GM19452 (cell line): ENCODE measurements around the gene CALN1.
"Not testable (repeated sequence)": the region's sequence is repeated elsewhere in the genome, so short reads cannot be mapped to it uniquely, and the experiment has no call there.

Experiments used
- ATAC-seq: cut with Tn5 transposase; IDR thresholded peaks from one replicate; pipeline ENCODE4 v1.9.1; 2021; ENCODE audit not compliant: unreplicated experiment

CALN1 gene

GRCh38 chr7:72412121-72412618 lies at the start of gene CALN1:
Gene CALN1, minus strand, starts transcription at chr7:72412338.
- ATAC-seq = not testable (repeated sequence)

GRCh38 chr7:72453471-72453870 lies 41.3 kb upstream of the CALN1 start:
- no peak for ATAC-seq

- no peak for ATAC-seq
Measured at GRCh38 chr7:72447465-72448204, 35.5 kb upstream of the CALN1 start.

GRCh38 chr7:72446591-72447462 lies 34.7 kb upstream of the CALN1 start:
- ATAC-seq = no peak

GRCh38 chr7:72446131-72446530 lies 34.0 kb upstream of the CALN1 start:
- no peak for ATAC-seq

GRCh38 chr7:72445580-72445979 lies 33.4 kb upstream of the CALN1 start:
- no peak for ATAC-seq

- no peak for ATAC-seq
Measured at GRCh38 chr7:72445075-72445474, 32.9 kb upstream of the CALN1 start.

- ATAC-seq = no peak
Measured at GRCh38 chr7:72444026-72444776, 32.1 kb upstream of the CALN1 start.

GRCh38 chr7:72441791-72442190 lies 29.7 kb upstream of the CALN1 start:
- no peak for ATAC-seq

GRCh38 chr7:72438491-72438890 lies 26.4 kb upstream of the CALN1 start:
- no peak for ATAC-seq

GRCh38 chr7:72437610-72438009 lies 25.5 kb upstream of the CALN1 start:
- ATAC-seq = no peak

- no peak for ATAC-seq
Measured at GRCh38 chr7:72437061-72437585, 25.0 kb upstream of the CALN1 start.

GRCh38 chr7:72435925-72436480 lies 23.9 kb upstream of the CALN1 start:
- no peak for ATAC-seq

- no peak for ATAC-seq
Measured at GRCh38 chr7:72435366-72435765, 23.2 kb upstream of the CALN1 start.

- ATAC-seq = no peak
Measured at GRCh38 chr7:72430531-72430930, 18.4 kb upstream of the CALN1 start.

- ATAC-seq = no peak
Measured at GRCh38 chr7:72429316-72429715, 17.2 kb upstream of the CALN1 start.

- ATAC-seq = no peak
Measured at GRCh38 chr7:72416846-72417245, 4.7 kb upstream of the CALN1 start.

GRCh38 chr7:72415586-72415985 lies 3.4 kb upstream of the CALN1 start:
- ATAC-seq = no peak

- ATAC-seq = no peak
Measured at GRCh38 chr7:72413886-72414285, 1.7 kb upstream of the CALN1 start.

- no peak for ATAC-seq
Measured at GRCh38 chr7:72413290-72413689, 1.2 kb upstream of the CALN1 start.

GRCh38 chr7:72411419-72411818 lies 719 bp downstream of the CALN1 start:
- no peak for ATAC-seq
